ENCODE data around the gene NXPE4. TPM values are rescaled to one million over a fixed set of nuclear protein-coding genes. Genes with fewer than 3 reads are reported as not detected.
"Not testable (repeated sequence)": the region's sequence is repeated elsewhere in the genome, so short reads cannot be mapped to it uniquely, and the experiment has no call there.

NXPE4 gene
- total RNA-seq, 4 donors from 2014 or later, result not detected

- H3K36me3 ChIP-seq, result no peaks in the 10 kb centered on the region
- H3K27me3 ChIP-seq, result no peaks in the 10 kb centered on the region
- no peak overlapping the region for H3K27ac ChIP-seq (replicated peaks in 1 of 4)
- H3K4me3 ChIP-seq, result no peak overlapping the region
- no peaks in the 10 kb centered on the region for H3K9me3 ChIP-seq
- peak; percentile 24 for DNase-seq (ENCODE audit: extremely low spot score)
- no peaks in the 10 kb centered on the region for H3K4me1 ChIP-seq
- WGBS, result 84% methylated on average over 10 of the region's 10 CpGs
- TF ChIP-seq CTCF (IDR thresholded peaks at IDR 0.05) (no peak), POLR2AphosphoS5 (IDR thresholded peaks at IDR 0.05) (no peak), POLR2A (IDR thresholded peaks at IDR 0.05; ENCODE audit: low read depth) (no peak), EP300 (IDR thresholded peaks at IDR 0.05) (no peak)
- intact Hi-C loops (cut with DNase I), result loop anchor here (10.0 kb wide), 1 partner anchor 266 kb away; no protein-coding TSS in a partner anchor
Measured at GRCh38 chr11:114610550-114610949, 15.0 kb upstream of the NXPE4 start.

- H3K4me3 ChIP-seq, result no peak overlapping the region
- no peaks in the 10 kb centered on the region for H3K36me3 ChIP-seq
- intact Hi-C loops (cut with DNase I), result no loop called here
- H3K4me1 ChIP-seq, result no peaks in the 10 kb centered on the region
- no peaks in the 10 kb centered on the region for H3K27me3 ChIP-seq
- peak; percentile 68 for DNase-seq (ENCODE audit: extremely low spot score)
- no peaks in the 10 kb centered on the region for H3K9me3 ChIP-seq
- TF ChIP-seq POLR2AphosphoS5 (IDR thresholded peaks at IDR 0.05) (no peak), CTCF (IDR thresholded peaks at IDR 0.05) (no peak), EP300 (IDR thresholded peaks at IDR 0.05) (no peak), POLR2A (IDR thresholded peaks at IDR 0.05; ENCODE audit: low read depth) (no peak)
- H3K27ac ChIP-seq (replicated peaks in 1 of 4), result no peak overlapping the region
- WGBS, result 90% methylated on average over 9 of the region's 9 CpGs
Measured at GRCh38 chr11:114609429-114609828, 13.8 kb upstream of the NXPE4 start.

- H3K27me3 ChIP-seq; H3K27ac ChIP-seq (replicated peaks in 1 of 4); intact Hi-C loops (cut with DNase I); H3K4me3 ChIP-seq; H3K36me3 ChIP-seq; DNase-seq (ENCODE audit: extremely low spot score); H3K4me1 ChIP-seq; H3K9me3 ChIP-seq: not testable (repeated sequence)
- 75% methylated on average over 9 of the region's 9 CpGs for WGBS
Measured at GRCh38 chr11:114608605-114609004, 13.0 kb upstream of the NXPE4 start.

GRCh38 chr11:114607753-114608459 lies 12.3 kb upstream of the NXPE4 start:
- intact Hi-C loops (cut with DNase I), result no loop called here
- H3K27ac ChIP-seq (replicated peaks in 1 of 4), result no peak overlapping the region

GRCh38 chr11:114606802-114607075 lies 11.2 kb upstream of the NXPE4 start:
- H3K36me3 ChIP-seq; H3K9me3 ChIP-seq; H3K27ac ChIP-seq (replicated peaks in 1 of 4); H3K4me3 ChIP-seq; DNase-seq (ENCODE audit: extremely low spot score); H3K27me3 ChIP-seq; intact Hi-C loops (cut with DNase I); H3K4me1 ChIP-seq: not testable (repeated sequence)
- WGBS, result 89% methylated on average over 5 of the region's 5 CpGs

More at GRCh38 chr11:114607753-114608459, 12.3 kb upstream of the NXPE4 start:
- no peaks in the 10 kb centered on the region for H3K4me1 ChIP-seq
- TF ChIP-seq CTCF (IDR thresholded peaks at IDR 0.05) (no peak), POLR2A (IDR thresholded peaks at IDR 0.05; ENCODE audit: low read depth) (no peak), POLR2AphosphoS5 (IDR thresholded peaks at IDR 0.05) (no peak), EP300 (IDR thresholded peaks at IDR 0.05) (no peak)
- 83% methylated on average over 11 of the region's 11 CpGs for WGBS
- H3K27me3 ChIP-seq, result no peaks in the 10 kb centered on the region
- DNase-seq (ENCODE audit: extremely low spot score), result peak; percentile 45
- no peaks in the 10 kb centered on the region for H3K9me3 ChIP-seq
- H3K4me3 ChIP-seq, result no peak overlapping the region
- H3K36me3 ChIP-seq, result no peaks in the 10 kb centered on the region
